SK-N-SH (cell line): ENCODE measurements around the gene CD99L2.

Experiments used
- CHD2 ChIP-seq: fragments of 150-350 bp; IDR thresholded peaks from 2 replicates; pipeline ENCODE4 v1.6.1; 2018; ENCODE audit warnings: low read length; ENCODE audit not compliant: partially characterized antibody
- EZH2phosphoT487 ChIP-seq: fragments of 200-600 bp; sonication (generic); IDR thresholded peaks from 2 replicates; pipeline ENCODE4 v1.6.1; 2017; ENCODE audit warnings: low read depth, mixed run types, mild to moderate bottlenecking, antibody characterized with exemption, moderate library complexity, borderline replicate concordance
- FOXM1 ChIP-seq: IDR thresholded peaks from 2 replicates; pipeline ENCODE4 v1.4.0; 2012; ENCODE audit warnings: low read depth, mild to moderate bottlenecking
- RXRA ChIP-seq: IDR thresholded peaks from 2 replicates; pipeline ENCODE4 v1.4.0; 2012; ENCODE audit warnings: low read depth, mild to moderate bottlenecking, borderline replicate concordance
- YY1 ChIP-seq: IDR thresholded peaks from 2 replicates; pipeline ENCODE4 v1.4.0; 2012; ENCODE audit warnings: low read depth, mild to moderate bottlenecking
- TF ChIP-seq, protein P1 (sequence below): fragments of 200-600 bp; sonication (generic); IDR thresholded peaks from 2 replicates; pipeline ENCODE4 v1.6.1; 2017; ENCODE audit warnings: antibody characterized with exemption, mild to moderate bottlenecking, moderate library complexity
- TF ChIP-seq, protein P2 (sequence below): IDR thresholded peaks from 2 replicates; pipeline ENCODE4; 2012
- TF ChIP-seq, protein P3 (sequence below): IDR thresholded peaks from 2 replicates; pipeline ENCODE4 v1.4.0; 2012; ENCODE audit warnings: low read depth, borderline replicate concordance

GRCh38 chrX:150805736-150806135 is 92.7 kb downstream of the CD99L2 start:
- TF ChIP-seq, protein P1, sequence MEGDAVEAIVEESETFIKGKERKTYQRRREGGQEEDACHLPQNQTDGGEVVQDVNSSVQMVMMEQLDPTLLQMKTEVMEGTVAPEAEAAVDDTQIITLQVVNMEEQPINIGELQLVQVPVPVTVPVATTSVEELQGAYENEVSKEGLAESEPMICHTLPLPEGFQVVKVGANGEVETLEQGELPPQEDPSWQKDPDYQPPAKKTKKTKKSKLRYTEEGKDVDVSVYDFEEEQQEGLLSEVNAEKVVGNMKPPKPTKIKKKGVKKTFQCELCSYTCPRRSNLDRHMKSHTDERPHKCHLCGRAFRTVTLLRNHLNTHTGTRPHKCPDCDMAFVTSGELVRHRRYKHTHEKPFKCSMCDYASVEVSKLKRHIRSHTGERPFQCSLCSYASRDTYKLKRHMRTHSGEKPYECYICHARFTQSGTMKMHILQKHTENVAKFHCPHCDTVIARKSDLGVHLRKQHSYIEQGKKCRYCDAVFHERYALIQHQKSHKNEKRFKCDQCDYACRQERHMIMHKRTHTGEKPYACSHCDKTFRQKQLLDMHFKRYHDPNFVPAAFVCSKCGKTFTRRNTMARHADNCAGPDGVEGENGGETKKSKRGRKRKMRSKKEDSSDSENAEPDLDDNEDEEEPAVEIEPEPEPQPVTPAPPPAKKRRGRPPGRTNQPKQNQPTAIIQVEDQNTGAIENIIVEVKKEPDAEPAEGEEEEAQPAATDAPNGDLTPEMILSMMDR: no peak
- TF ChIP-seq CHD2 (no peak), RXRA (no peak), YY1 (no peak), FOXM1 (no peak), EZH2phosphoT487 (no peak)
- TF ChIP-seq, protein P2, sequence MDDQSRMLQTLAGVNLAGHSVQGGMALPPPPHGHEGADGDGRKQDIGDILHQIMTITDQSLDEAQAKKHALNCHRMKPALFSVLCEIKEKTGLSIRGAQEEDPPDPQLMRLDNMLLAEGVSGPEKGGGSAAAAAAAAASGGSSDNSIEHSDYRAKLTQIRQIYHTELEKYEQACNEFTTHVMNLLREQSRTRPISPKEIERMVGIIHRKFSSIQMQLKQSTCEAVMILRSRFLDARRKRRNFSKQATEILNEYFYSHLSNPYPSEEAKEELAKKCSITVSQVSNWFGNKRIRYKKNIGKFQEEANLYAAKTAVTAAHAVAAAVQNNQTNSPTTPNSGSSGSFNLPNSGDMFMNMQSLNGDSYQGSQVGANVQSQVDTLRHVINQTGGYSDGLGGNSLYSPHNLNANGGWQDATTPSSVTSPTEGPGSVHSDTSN: no peak
- TF ChIP-seq, protein P3, sequence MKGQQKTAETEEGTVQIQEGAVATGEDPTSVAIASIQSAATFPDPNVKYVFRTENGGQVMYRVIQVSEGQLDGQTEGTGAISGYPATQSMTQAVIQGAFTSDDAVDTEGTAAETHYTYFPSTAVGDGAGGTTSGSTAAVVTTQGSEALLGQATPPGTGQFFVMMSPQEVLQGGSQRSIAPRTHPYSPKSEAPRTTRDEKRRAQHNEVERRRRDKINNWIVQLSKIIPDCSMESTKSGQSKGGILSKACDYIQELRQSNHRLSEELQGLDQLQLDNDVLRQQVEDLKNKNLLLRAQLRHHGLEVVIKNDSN: no peak
